CD4-positive, alpha-beta T cell treated with Interleukin-12 subunit alpha and Interleukin-12 subunit beta, for 1 hour (primary cell): ENCODE data around the gene HOXA9.
A peak's percentile ranks its signal among the peaks of the same experiment; 100 is the strongest.

ENCODE experiments used
- DNase-seq: peaks from one replicate; pipeline ENCODE4 v3.0.0-alpha.2; 2020

Gene HOXA9

DNA sequence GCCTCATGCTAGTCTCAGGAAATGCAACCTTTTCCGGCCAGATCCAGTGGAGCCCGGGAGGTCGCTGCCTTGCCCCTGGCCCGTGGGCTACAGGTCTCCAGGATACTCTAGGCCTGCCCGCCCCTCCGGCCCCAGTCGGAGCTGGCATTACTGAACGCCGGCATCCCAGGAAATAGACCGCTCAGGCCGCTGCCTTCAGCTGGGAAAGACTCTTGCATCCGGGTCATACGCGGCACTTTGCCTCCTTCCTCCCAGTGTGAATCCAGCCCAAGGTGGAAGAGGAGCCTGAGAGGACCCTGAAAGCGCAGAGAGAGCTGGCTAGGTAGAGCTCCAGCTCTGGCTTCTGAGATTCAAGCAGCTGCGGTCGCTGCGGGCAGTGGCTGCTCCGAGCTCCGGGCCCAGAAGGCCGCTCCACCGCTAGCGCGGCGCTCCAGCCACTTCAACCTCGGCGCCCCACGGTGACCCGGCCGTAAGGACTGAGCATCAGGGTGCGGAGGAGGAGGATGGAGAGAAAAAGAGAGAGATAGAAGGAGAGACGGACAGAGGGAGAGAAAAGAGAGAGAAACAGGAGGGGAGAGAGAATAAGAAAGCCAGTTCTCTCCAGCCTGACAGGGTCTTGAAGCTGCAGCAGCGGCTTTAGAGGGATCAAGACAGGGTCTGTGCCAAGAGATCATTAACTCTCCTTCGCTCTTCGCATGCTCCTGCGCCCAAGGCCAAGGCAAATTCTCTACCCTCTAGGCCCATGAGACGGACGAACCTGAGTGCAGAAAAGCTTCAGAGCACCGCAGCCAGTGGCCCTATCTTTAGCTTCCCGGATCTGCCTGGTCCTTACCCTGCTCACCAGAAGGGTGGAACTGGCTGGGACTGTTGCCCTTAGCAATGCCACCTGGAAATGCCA, 10.5 kb upstream of the HOXA9 start:
- no peak for DNase-seq

DNA sequence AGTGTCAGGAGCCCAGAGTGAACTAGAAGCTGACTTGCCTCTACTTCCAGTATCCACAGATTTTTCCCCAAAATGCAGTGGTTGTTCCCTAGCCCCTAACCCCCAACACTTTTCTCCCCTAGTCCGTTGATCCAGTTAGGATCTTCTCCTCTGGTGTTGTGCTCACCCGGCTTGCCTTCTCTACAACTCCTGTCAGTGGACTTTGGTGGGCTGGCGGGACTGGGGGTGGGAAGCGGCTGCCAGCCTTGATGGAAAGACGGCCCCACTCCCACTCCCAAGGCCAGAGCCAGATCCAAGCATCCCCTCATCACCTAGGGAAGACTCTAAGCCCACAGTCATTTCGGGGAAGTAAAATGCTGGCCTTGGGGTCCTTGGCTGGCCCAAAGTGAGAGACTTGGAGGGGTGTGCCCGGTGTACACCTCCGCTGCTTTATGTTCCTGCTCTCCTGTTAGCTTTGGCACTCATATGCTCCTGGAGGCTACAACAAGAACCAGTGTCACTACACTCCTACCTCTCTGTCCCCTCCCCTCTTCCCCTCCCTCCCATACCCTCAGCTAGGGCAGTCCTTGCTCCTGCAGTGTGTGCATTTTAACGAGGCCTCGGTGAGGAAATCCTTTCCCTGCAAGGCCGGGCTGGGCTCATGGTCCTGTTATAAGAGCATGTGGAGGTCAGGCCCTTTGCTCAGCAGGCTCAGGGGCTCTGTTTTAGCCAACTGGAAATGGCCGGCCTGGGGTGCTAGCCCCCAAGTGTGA, 9.7 kb upstream of the HOXA9 start:
- DNase-seq, result no peak

DNA sequence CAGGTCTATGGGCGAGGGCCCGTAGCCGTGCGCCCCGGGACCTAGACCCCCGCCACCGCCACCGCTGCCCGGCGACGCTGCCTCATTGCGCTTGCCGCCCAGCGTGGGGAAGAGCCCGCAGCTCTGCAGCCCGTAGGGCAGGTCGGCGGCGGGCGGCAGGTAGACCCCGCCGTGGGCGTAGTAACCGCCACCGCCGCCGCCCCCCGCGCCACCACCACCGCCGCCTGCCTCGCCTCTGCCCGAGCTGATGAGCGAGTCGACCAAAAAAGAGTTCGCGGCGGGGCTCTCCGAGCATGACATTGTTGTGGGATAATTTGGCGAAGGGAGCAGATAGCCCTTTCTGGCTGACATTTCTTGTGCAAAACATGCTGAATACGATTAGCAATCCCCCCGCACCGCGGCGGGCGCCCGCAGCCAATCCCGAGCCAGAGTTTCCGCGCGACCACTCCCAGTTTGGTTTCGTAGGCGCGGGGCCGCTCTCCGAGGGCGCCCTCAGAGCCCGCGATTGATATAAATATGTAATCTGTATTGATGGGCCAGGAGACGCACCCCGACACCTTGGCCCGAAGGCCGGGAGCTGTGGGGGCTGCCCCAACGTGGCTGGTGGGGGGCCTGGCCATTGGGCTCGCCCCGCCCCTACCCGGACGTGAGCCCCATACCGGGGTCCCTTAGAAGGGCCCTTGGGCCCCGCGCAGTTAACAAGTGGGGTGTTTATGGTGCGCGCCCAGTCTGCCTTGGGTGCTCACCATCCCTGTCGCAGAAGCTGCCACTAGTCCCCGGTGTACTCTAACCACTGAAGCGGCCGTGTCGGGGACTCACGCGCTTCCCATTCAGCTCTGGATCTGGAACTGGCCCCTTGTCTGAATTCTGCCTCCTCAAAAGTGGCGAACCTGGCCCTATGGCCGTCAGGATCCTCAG, 8.9 kb upstream of the HOXA9 start, which contains the start of gene HOXA10:
Gene HOXA10 (minus strand): TSS at position 365 of the 918 bp plus-strand sequence. CDS start 14 bp downstream, at position 351.
- DNase-seq, result no peak

DNA sequence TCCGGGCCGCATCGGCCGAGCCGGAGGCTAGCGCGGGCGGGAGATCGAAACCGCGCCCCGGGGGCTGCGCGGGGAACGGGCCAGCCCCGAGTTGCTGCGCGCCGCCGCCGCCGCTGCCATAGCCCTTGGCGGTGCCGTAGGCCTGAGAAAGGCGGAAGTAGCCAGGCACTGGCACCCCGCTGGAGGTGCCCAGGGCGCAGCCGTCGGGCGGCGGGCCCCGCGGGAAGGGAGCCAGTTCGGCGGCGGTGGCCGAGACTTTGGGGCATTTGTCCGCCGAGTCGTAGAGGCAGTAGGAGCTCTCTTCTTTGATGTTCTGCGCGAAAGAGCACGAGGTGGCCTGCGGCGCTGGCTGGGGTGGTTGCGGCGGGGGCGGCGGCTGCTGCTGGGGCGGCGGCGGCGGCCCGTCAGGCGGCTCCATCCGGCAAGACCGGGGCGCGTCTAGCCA, 8.2 kb upstream of the HOXA9 start:
- DNase-seq, result peak; percentile 26

DNA sequence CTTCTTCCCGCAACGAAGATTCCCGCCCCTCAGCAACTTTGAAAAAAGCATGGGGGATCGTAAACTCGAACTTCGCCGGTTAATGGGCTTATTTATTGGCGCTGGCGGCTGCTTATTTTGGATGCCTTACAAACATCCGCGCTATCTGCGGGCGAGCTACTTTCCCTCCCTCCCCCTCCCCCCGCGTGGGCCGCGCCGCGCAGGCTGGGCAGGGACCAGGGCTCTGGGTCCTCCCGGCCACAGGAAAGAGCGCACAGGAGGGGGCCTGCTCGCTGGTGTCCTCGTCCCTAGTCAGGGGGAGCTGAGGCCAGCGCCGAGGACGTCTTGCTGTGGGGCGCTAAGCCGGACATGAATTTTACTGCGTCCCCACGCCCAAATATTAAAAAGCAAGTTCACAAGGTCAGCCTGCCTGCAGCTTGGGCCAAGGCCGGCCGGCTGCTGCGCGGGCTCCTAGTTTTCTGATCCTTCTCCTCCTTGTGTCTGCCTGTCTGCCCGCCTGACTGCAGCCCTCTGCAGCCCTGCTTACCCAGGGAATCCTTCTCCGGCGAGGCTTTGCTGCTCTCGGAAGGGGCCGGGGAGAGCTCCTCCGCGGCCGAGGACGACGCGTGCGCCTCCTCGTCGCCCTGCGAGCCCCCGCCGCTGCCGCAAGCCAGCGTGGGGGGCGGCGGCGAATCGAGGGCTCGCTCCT, 7.6 kb upstream of the HOXA9 start:
- DNase-seq, result no peak

DNA sequence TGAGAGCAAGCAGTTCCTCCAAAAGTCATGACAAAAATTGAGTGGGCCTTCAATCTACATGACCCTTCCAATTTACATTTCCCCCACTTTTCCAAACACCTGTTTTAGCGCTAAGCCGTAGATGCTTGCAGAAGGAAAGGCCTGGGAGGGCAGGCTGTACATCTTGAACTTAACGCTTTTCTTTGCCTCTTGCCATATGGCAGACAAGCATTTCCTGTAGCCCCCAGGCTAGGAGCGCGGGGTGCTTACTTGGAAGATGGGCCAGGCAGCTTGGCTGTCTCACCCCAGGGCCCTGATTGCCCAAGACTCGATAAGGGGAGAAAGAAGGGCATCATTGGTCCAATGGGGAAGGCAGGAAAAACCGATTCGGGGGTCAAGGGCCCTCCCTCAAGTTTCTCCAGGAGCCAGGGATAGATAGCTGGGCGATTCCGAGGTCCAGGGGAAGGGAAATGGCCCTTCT, 7.0 kb upstream of the HOXA9 start:
- DNase-seq, result no peak

DNA sequence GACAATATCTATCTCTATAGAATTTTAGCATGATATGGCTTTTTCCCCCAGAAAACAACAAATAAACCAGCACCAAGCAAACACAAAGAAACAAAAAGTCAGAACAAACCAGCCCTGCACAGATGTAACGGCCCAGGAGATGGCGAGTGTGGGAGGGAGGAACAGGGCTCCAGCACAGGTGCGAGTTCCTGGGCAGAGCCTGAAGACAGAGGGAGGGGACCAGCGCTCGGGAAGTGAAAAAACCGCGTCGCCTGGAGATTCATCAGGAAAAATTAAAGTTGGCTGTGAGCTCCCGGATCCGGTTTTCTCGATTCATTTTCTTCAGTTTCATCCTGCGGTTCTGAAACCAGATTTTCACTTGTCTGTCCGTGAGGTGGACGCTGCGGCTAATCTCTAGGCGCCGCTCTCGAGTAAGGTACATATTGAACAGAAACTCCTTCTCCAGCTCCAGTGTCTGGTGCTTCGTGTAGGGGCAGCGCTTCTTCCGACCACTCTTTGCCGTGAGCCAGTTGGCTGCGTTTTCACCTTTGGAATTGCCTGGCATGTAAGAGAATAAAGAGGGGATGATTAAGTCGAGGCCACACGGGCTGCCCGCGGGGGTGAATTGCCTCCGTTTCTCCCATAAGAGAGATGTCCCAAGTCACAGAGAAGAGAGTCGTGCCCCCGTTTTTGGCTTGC, 6.4 kb upstream of the HOXA9 start:
- no peak for DNase-seq

DNA sequence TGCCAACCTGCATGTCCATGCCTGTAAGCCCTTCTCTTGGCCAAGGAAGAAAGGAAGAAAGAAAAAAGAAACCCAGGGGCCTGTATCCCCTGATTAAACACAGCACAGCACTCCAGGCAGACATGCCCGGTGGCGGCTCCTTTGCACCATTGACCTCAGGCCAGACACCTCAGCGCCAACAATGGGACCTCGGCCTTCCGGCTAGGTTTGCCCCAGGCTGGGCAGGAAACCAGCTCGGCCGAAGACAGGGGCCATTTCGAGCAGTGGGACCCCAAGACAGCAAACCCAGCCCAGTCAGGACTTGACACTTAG, 5.9 kb upstream of the HOXA9 start:
- DNase-seq, result no peak

DNA sequence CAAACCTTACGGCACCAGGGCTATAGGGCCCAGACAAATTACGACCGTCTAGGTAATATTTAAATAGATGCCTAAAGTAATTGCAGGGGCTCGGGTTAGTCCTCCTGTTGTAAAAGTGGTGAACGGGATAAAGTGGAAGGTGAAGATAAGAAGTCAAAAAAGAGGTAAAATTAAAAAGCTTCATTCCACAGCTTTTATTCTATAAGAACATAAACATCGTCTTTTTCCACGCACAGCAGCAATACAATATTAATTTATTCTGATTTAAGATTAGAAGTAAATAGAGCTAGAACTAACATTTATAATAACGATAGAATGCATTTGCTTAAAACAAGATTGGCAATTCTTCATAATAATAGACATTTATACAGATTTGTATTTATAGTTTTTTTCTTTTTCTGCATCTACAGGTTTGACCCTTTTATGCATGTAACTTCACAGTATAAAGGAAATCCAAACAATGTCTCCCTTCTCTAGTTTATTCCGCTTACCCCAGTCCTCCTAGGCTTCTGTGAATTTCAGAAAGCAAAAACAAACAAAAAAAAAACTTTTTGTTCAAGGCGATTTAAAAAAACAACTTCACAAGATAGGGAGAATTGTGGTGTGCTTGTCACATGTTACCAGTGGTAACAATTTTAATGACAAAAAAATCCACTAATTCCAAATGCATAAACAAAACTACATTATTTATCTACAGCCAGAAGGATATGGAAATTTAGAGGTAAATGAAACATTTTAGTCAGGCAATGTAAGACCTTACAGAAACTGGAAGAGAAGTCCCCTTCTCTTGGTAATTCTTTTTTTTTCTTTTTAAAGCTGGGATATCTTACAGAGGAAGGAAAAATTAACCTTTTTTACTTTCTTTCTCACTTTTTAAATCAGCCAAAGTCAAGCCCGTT, 5.3 kb upstream of the HOXA9 start:
- DNase-seq, result no peak

DNA sequence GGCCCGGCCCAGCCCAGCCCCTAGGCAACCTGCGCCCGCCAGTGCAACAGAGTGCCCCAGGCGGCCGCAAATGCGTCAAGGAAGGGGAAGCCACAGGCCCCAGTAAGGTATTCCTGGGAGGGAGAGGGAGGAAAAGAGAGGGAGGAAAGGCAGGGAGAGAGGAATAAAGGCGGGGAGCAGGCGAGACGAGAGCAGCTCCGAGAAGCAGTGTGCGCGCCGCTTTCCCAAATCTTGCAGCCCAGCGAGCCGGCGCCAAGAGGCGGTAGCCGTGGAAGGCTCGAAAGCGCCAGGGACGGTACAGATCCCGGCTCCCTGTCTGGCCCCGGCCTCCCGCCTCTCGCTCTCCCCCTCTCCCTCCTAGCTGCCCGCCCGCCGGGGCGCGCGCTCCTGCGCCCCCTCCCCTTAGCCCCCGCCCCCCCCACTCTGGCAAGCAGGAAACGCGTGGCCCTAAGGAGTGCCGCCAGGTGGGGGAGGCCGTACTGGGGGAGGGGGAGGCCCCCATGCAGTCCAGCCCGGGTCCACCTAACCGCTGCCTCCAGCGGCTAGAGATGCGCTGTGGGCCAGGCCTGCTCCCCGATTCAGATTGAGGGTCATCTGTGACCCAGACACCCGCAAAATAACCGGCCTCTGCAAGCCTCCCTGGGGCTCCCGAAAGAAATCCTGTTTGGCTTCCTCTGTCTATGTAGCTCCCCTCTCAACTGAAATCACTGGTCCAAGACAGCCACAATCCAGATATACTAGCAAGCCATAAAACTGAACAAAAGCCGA, 4.5 kb upstream of the HOXA9 start:
- DNase-seq, result no peak

DNA sequence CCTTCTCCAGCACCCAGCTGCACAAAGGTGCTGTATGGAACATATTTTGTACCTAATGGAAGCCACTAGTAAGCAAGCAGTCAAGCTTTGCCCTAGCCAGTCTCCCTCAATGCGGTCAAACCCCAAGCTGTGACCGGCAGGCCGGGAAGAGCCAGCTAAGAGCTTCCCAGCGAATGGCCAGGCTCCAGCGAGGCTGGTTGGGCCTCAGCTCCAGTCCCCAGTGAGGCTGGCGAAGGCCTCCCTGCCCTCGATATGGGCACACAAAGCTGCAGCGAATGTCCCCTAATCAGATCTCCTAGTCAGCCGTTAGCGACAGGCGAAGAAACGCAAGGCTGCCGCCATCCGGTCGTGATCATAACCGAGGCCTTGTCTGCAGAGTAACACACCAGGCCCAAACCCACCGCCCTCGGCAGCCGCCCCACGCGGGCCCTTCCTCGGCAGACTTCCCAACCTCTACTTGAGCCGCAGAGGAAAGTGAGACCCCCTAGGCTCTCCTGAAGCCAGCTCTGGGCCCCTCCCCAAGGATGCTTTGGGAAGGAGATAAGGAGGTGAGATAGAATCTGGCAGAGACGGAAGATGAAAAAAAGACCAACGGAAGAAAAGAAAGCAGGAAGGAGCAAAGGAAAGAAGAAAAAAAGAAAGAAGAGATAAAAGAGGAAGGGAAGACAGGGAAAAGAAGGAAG, 3.1 kb upstream of the HOXA9 start:
- no peak for DNase-seq

DNA sequence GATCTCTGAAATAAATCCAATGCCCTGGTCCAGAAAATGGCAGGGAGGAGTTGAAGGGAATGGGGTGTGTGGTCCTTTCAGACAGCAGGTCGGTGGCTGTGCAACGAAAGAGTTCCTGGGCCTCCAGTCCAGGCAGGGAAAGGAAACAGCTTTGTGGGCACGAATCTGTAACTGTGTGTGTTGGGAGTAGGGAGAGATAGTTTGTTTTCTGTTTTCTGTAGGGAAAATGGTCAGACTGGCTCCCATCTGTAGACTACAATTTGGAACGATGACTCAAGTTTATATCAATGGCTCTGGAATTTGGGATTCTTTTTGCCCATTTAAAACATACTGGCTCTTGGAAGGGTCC, 2.6 kb upstream of the HOXA9 start:
- DNase-seq, result no peak

DNA sequence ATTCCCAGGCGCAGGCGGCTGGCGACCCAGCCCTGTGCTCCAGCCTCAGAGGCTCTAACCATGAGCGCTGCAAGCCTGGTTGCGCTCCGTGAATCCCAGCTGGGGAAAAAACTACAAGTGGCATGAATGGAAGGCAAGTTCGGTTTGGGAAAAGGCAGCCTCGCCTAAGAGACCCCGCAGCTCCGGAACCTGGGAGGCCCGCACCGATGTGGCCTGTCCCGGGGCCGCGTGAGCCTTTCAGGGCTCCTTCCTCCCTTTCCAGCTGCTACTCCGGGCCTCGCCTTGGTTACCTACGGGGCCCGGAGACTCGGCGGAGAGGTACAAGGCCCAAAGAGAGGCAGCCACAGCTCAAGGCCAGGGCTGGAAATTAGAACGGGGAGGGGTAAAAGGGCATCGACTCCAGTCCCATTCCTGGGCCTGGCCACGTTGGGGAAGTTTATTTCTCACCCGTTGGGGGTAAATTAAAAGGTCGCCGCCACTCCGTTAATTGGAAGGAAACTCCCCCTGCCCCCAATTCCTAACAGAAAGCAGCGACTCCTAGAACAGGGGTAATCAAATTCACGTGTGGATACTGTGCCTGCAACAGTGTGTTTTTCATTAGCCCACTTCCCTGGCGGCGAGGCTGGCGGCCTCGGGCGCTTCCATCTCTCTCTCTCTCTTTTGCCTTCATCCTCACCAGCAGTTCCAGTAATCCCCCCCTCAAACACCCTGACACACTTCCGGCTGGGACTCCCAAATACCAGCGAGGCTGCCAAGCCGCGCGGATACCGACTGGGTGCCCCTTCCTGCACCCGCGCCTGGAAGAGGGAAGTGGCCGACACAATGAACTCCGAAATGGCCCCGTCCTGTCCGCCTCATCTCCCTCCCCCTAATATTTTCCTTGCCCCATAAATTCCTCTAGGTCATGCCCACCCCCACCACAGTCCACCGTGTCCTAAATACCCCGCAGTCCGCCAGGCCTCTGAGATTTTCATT, 1.5 kb upstream of the HOXA9 start:
- DNase-seq, result no peak

DNA sequence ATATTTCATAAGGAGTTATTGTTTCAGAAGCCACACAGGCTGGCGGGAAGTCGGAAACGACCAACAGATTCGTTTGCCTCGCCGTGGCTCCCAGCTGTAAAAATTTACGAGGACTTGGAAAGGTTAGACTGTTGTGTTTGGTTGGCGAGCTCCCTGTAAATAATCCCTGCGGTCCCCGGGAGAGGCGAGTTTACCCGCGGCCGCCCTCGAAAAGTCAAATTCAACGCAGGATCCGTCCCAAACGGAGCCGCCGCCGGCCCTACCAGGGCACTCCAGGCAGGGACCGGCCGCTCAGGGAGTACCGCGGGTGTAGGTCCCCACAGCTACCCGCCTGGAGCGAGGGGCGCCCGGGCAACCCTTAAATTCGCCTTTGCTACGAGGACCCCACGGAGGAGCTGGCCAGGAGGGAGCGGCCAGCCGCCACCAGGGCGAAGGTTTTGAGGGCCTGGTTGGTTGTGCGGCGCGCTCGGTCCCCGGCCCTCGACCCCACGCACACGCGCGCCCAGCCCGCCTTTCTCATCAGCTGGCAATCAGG, 726 bp upstream of the HOXA9 start:
- DNase-seq, result no peak

DNA sequence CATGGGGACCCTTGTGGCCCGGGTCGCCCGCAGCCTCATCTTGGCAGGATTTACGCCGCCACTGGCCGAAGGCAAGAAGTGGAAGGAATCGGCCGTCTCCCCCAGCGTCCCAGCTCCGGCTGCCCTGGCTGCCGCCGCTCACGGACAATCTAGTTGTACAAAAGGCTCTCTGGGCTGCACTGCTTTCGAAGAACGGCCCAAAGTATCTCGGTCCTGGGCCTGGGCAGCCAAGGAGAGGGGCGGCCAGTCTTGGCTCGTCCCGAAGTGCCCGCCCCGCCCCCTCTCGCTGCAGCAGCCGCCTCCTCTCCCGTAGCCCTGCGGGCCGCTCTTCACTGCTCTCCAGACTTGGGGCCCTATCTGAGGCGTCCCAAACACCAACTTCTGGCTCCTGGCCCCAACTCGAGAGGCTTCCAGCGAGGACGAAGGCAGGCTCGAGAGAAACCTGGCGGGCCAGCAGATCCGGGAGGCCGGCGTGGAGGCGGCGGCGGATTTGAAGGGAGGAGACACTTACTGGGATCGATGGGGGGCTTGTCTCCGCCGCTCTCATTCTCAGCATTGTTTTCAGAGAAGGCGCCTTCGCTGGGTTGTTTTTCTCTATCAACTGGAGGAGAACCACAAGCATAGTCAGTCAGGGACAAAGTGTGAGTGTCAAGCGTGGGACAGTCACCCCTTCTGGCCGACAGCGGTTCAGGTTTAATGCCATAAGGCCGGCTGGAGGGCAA, 809 bp downstream of the HOXA9 start:
- DNase-seq, result no peak

DNA sequence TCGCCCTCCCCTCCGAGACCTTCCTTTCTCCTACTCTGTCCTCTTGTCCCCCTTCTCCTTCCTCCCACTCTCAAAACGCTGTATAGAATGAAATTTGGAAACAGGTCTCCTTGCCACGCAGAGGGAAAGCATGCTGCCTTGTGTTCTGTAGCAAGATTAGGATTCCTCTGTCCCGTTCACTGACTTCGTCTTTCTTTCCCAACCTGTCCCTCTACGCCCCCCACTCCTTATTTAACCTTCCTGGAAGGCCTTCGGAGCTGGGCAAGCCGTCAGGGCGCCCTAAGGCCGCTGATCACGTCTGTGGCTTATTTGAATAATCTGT, 1.3 kb downstream of the HOXA9 start:
- DNase-seq, result no peak
